HG02759 (cell line): ENCODE results near the gene SLC22A5.
A peak's percentile ranks its signal among the peaks of the same experiment; 100 is the strongest.
"Not testable (repeated sequence)": the region's sequence is repeated elsewhere in the genome, so short reads cannot be mapped to it uniquely, and the experiment has no call there.

ENCODE experiments used
- ATAC-seq: cut with Tn5 transposase; IDR thresholded peaks from one replicate; pipeline ENCODE4 v1.9.1; 2021; ENCODE audit warnings: mild to moderate bottlenecking, moderate library complexity; ENCODE audit not compliant: unreplicated experiment

Gene SLC22A5

DNA sequence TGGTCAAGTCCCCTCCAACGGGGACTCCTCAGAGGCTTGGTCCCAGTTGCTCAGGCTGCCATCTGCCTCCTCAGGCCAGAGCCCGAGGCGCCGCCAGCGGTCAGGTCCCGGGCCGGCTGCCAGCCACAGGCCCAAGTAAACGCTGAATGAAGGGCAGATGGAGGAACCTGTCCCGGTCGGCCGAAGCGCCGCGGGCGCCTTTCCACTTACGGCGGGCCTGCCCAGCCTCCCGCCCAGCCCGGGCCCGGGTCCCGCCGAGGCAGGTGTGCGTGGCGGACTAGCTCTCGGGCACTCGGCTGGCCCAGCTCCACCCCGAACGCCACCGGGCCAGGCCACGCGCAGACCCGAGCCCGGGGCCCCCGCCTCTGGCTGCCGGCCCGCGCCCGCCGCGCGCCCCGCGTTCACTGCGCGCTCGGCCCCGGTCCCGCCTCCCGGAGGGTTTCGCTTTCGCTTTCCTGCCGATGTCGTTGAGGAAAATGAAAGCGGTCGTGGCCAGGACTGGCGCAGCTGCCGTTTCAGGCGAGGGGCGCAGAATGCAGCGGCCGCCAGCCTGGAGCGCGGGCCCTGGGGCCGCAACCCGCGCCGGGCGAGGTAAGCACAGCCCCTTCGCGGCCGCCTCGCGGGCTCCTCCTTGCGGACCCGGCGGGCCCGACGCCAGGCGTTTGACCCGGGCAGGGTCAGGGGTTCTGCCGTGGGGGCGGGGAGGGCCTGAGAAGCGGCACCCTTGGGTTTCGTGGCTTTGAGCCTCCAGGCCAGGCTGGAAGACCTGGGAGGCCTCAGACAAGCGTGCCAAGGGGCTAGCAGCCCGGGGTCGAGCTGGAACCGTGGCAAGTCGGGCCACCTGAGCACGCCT is 41.2 kb downstream of the SLC22A5 start:
- peak; percentile 76 for ATAC-seq

GRCh38 chr5:132411304-132412013 is 41.9 kb downstream of the SLC22A5 start:
- ATAC-seq: peak; percentile 1

GRCh38 chr5:132413567-132413966 is 44.1 kb downstream of the SLC22A5 start:
- ATAC-seq: no peak

GRCh38 chr5:132414634-132415378 is 45.3 kb downstream of the SLC22A5 start:
- ATAC-seq: no peak

GRCh38 chr5:132415516-132415915 is 46.0 kb downstream of the SLC22A5 start:
- ATAC-seq: not testable (repeated sequence)

GRCh38 chr5:132416306-132417009 is 46.9 kb downstream of the SLC22A5 start:
- ATAC-seq: no peak

GRCh38 chr5:132417010-132417439 is 47.5 kb downstream of the SLC22A5 start:
- ATAC-seq: no peak

DNA sequence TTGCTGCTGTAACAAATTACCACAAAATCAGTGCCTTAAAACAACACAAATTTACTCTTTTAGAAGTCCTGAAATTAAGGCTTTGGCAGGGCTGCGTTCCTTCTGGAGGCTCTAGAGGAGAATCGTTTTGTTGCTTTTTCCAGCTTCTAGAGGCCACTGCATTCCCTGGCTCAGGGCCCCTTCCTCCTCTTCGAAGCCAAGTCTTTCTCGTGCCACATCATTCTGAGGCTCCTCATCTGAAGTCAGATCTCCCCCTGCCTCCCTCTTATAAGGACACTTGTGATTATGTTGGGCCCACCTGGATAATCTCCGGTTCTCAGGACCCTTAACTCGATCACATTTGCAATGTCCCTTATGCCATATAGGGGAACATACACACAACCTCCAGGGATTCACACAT is 48.0 kb downstream of the SLC22A5 start:
- ATAC-seq: no peak

GRCh38 chr5:132417889-132418485 is 48.5 kb downstream of the SLC22A5 start:
- no peak for ATAC-seq

GRCh38 chr5:132418881-132419280 is 49.4 kb downstream of the SLC22A5 start:
- ATAC-seq: no peak

DNA sequence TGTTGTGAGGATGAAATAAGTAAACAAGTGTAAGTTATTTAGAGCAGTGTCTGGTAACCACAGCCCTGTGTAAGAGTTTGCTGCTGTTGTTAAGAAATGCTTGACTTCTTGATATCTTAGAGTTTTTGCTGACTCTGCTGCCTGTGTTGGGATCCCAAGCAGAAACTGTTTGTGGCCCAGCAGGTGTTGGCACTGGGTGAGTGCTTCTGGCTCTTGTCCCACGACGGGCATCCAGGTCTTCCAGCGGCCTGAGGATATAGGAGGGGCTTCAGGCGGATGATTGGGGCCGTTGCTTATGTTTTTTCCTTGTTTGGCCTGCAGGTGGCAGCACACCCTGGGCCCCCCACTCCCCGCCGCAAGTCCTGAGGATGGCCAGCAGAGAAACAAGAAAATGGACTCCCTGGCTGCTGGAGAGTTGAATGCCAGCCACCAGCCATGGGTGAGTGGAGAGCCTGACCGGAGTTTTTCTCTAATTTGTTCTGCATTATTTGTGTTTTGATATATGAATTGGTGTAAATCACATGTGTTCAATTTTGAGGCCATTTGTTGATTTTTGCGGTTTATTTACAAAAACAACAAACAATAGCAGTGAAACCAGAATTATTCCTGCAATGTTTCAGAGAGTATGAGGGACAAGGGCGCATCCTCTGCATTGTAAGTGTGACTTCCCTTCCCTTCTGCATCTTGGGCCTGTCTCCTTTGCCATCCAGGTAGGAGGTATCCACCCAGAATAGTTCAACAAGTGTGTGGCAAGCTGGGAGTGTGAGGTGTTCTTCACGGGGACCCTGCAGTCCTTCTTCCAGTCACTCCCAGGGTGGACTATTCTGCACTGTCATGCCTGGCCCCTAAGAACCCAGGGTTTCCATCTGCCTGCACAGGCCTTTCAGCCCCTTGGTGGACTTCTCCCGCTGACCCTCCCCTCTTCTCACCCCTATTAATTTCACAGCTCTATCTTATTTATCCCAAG is 50.3 kb downstream of the SLC22A5 start:
- no peak for ATAC-seq

DNA sequence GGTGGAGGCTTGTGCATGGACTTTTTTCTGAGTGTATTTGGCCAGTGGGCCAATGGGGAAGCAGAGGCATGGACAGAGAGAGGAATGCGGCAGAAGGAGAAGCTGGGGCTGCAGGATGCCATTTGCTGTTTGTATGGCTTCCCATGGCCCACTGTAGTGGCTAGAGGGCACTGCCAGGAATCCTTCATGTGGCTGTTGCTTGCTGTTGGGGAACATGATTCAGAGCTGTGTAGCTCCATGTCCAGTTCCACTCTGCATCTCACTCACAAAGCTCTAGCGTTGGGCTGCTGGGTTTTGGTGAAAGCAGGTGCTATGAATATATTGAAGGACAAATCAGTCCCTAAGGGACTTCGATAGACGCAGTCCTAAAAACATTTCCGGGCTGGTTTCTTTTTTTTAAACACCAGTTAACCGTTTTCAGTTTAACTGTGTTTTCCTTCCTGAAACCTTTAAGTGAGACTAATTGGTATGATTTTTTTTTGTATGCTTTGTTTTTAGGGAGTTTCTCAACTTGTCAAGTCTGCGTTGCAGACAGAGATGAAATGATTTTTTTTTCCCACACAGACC is 51.3 kb downstream of the SLC22A5 start:
- ATAC-seq: peak; percentile 52

GRCh38 chr5:132421462-132421861 is 52.0 kb downstream of the SLC22A5 start:
- ATAC-seq: no peak

DNA sequence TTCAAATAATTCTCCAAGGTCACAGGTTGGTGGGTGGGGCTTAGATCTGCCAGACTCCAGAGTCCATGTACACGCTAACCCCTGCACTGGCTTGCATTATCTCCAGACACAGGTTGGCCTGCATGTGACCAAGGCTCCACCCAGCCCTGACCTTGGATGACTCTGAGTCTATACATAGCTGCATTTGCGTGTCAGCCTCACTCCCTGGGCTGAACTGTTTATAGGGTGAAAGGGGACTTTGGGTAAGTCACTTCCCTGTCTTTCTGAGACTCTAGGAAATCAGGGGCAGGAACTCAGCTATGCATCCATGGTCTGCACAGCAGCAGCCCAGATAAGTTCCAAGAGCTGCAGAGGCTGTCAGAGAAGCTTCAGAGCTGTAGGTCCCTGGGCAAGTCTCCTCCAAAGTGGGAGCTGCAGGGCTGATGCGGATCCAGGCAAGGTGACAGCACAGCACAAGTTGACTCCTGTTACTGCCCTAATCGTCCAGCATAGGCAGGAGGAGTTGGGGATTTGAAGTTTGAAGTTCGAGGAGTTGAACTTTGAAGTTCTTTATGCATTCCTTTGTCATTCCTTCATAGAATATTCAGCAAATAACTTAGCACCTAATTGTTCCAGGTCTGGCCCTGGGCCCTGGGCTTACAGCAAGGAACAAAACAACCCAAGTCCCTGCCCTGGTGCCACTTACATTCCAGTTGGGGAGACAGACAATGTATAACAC is 53.4 kb downstream of the SLC22A5 start:
- peak; percentile 38 for ATAC-seq

DNA sequence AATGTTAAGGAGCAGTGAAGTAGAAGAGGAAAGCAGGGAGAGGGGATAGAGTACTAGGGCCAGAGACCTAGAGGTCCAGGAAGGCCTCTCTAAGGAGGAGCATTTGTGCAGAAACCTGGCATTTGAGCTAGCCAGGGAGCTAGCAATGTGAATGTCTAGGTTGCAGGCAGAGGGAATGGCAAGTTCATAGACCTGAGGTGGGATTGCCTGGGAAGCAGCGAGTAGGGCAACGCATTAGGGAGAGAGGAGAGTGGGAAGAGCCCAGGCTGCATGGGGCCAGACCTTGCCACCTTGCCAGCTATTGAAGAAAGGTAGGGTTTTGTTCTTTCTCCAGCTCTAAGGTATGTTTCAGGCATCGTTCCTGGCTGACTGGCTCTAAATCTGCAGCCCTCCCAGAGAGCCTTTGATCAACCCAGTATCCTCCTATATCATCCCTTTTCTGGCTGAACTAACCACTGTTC is 54.0 kb downstream of the SLC22A5 start:
- ATAC-seq: no peak

GRCh38 chr5:132424167-132424880 is 54.8 kb downstream of the SLC22A5 start:
- ATAC-seq: no peak
